ENCODE results near the gene TRAK1.

DNA sequence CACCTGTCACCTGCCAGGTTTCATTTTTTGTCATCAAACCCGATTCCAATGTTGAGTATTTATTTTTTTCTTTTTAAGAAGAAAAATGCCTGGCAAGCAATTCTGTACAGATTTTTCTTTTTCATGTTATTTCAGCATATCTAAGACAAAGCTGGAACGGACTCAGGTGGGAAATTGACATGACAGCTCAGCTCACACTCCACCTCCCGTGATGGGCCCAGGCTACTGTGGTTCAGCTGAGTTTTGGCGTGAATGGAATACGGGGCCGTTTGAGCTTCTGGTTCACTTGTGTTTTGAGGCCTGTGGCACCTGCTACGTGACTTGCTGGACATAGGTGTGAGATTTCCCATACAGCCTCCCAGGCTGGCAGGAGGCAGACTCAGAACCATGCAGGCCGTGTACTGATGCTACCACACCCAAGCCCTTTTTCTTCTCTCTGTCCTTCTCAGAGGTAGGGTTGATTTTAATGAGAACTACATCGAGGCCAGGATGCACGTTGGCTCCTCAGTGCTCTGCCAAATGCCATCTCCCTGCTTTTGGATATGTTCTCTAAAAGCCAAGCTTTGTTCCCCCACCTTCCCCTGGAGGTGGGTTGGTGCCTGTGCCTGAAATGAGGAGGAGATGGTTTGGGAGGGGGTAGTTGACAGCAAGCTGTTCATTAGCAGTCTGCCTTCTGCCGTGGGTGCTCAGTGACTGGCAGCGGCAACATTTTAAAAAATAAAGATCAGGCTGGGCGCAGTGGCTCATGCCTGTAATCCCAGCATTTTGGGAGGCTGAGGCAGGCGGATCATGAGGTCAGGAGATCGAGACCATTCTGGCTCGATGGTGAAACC, 48.7 kb downstream of the TRAK1 start:
- TF ChIP-seq, protein P1, sequence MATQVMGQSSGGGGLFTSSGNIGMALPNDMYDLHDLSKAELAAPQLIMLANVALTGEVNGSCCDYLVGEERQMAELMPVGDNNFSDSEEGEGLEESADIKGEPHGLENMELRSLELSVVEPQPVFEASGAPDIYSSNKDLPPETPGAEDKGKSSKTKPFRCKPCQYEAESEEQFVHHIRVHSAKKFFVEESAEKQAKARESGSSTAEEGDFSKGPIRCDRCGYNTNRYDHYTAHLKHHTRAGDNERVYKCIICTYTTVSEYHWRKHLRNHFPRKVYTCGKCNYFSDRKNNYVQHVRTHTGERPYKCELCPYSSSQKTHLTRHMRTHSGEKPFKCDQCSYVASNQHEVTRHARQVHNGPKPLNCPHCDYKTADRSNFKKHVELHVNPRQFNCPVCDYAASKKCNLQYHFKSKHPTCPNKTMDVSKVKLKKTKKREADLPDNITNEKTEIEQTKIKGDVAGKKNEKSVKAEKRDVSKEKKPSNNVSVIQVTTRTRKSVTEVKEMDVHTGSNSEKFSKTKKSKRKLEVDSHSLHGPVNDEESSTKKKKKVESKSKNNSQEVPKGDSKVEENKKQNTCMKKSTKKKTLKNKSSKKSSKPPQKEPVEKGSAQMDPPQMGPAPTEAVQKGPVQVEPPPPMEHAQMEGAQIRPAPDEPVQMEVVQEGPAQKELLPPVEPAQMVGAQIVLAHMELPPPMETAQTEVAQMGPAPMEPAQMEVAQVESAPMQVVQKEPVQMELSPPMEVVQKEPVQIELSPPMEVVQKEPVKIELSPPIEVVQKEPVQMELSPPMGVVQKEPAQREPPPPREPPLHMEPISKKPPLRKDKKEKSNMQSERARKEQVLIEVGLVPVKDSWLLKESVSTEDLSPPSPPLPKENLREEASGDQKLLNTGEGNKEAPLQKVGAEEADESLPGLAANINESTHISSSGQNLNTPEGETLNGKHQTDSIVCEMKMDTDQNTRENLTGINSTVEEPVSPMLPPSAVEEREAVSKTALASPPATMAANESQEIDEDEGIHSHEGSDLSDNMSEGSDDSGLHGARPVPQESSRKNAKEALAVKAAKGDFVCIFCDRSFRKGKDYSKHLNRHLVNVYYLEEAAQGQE (IDR thresholded peaks at IDR 0.05; ENCODE audit: insufficient replicate concordance, low read depth): no peak
- TF ChIP-seq POLR2AphosphoS5 (IDR thresholded peaks at IDR 0.05; ENCODE audit: low read depth) (no peak), GABPA (IDR thresholded peaks at IDR 0.05; ENCODE audit: low read depth) (no peak)
